Renal cortical epithelial cell (primary cell): ENCODE results near the gene SLC25A38. TPM values are rescaled to one million over a fixed set of nuclear protein-coding genes. Genes with fewer than 3 reads are reported as not detected.
A peak's percentile ranks its signal among the peaks of the same experiment; 100 is the strongest.

Source experiments
- DNase-seq: peaks from one replicate; pipeline ENCODE4 v3.0.0-alpha.2; 2011; ENCODE audit warnings: low read depth
- total RNA-seq: library from RNA; depleted of rRNA; stranded (reverse); fragments of >200 nt; gene quantifications from 2 replicates; pipeline ENCODE4 v1.2.3, GENCODE V29; 2014

SLC25A38 gene
- total RNA-seq, 1 donor from 2014 or later = 19.7 TPM

DNA sequence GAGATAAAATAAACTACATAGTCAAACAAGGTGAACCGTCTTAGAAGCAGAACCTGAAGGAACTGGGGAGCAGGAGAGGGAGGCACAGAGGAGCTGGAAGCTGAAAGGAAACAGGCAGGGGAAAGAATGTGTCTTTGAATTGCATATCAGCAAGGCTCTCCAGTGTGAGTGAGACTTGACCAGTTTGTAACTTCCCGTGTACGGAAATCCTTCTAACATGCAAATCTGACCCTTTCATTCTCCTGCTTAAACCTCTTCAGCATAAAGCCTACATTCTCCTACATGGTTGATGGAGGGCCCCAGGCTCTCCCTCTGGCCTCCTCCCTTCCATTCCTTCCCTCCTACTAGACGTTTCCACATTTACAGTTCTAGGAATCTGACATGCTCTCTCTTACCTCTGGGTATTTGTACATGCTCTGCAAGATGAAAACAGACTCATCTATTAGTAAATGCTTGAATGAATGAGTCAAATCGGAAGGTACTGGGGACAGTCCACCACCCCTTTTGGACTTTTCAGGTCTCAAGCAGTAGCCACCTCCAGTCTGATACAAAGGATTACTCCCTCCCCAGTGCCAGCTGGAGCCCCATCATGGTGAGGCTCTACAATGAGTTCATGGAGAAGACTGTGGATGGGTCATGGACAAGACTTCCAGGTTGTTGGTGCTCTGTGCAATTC is 6.1 kb upstream of the SLC25A38 start:
- no peak for DNase-seq

GRCh38 chr3:39378088-39378487 is 5.1 kb upstream of the SLC25A38 start:
- DNase-seq = peak; percentile 48

DNA sequence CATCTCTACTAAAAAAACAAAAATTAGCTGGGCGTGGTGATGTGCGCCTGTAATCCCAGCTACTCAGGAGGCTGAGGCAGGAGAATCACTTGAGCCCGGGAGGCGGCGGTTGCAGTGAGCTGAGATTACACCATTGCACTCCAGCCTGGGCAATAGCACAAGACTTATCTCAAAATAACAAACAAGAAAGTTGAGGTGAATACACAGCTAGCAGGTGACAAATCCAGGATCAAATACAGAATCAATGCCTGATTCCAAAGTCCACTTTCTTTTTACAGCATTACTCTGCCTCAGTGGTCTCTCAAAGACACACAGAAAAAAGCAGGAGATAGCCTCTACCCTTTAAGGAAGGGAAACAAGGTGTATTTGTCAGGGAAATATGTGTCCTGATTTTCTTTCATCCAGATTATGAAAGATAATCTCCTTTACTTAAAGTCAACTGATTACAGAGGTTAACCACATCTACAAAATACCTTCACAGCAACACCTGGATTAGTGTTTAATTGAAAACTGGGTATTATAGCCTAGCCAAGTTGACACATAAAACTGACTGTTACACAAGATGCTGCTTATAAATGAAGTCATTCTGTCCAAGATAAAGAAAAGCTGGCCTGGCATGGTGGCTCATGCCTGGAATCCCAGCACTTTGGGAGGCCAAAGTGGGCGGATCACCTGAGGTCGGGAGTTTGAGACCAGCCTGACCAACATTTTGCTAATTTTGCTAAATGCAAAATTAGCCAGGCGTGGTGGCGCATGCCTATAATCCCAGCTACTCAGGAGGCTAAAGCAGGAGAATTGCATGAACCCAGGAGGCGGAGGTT is 4.0 kb upstream of the SLC25A38 start:
- DNase-seq = no peak

DNA sequence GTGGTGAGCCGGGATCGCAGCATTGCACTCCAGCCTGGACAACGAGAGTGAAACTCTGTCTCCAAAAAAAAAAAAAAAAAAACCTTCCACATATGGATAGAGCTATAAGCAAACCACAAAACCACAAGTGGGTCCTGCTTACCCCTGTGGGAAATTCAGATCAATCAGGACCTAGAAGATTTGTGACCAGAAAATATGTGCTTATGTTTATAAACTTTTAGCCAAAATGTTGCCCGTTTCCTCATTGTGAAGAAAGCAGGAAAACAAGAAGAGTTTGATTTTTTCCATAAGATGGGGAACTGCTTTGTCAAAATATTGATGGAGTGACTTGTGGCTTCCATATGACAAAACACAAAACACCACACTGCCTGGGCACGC is 3.4 kb upstream of the SLC25A38 start:
- DNase-seq = no peak

GRCh38 chr3:39381432-39381831 is 1.7 kb upstream of the SLC25A38 start:
- no peak for DNase-seq

GRCh38 chr3:39383881-39384664 is 903 bp downstream of the SLC25A38 start:
- peak; percentile 77 for DNase-seq

GRCh38 chr3:39384665-39385000 is 1.5 kb downstream of the SLC25A38 start:
- peak; percentile 2 for DNase-seq

GRCh38 chr3:39385456-39386090 is 2.4 kb downstream of the SLC25A38 start:
- DNase-seq = no peak

DNA sequence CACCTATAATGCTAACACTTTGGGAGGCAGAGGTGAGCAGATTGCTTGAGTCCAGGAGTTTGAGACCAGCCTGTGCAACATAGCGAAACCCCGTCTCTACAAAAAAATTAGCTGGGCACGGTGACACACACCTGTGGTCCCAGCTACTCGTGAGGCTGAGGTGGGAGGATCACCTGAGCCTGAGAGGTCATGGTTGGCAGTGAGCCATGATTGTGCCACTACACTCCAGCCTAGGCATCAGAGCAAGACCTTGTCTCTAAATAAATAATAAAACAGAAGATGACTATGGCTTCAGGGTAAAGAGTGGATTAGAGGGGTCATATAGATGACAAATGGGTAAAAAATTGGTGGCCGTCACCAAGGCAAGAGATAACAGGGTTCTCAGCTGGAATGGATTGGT is 3.1 kb downstream of the SLC25A38 start:
- no peak for DNase-seq

DNA sequence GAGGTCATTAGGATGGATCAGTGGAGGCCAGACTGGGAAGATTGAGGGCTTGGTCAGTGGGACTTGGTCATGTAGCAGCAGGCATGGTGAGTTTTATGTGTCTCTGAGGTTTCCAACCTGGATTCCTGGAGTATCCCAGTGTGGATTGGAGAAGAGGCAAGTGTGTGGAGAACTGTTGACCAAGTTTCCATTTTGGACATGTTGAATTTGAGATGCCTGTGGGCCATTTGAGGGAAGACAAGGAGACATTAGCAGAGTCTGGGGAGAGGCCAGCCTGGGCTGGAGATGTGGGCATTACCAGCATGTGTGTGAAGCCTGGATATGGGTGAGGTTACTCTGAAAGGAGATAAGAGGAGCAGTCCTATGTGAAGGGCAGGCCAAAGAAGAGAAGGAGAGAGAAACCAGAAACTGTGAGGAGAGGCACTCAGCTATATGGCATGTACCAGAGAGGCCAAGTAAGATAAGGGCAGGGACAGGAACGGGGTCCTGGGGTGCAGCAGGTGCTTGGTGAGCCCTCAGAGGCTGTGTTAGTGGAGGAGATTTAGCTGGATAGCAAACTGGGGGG is 4.3 kb downstream of the SLC25A38 start:
- DNase-seq = no peak

- DNase-seq = no peak
Observed at GRCh38 chr3:39388153-39388552, 5.0 kb downstream of the SLC25A38 start.

- no peak for DNase-seq
Observed at GRCh38 chr3:39388741-39389248, 5.6 kb downstream of the SLC25A38 start.

DNA sequence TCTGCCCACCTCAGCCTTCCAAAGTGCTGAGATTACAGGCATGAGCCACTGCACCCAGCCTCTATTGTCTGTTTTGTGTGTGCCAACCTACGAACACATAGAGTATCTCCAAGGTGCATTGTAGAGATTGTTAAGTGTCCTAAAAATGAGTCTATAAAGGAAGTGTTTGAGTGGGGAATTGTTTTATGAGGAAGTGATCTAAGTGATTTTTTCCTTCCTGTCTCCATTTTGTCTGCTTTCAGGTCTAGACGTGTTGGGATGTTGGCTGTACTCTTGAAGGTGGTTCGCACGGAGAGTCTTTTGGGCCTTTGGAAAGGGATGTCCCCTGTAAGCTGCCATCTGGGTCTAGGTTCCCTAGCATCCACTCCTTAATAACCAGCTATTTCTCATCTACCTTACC is 7.0 kb downstream of the SLC25A38 start:
- DNase-seq = no peak

DNA sequence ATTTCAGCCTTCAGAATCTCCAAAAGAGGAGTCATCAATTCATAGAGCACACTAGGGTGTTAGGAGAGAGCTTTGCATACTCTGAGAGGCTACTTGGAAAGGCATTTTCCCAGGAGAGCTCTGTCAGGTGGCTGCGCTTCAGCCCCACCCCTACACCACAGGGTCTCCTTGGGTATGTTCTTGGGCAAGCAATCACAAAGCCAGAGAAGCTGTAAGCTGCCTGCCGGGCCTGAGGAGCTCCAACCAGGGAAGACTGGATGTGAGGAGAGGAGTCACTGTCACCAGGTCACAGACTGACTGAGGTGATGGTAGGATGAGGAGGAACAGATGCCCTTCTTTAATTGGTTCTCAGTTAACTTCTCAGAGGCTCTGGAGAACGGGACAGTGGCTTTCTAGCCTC is 13.5 kb downstream of the SLC25A38 start:
- DNase-seq = no peak

DNA sequence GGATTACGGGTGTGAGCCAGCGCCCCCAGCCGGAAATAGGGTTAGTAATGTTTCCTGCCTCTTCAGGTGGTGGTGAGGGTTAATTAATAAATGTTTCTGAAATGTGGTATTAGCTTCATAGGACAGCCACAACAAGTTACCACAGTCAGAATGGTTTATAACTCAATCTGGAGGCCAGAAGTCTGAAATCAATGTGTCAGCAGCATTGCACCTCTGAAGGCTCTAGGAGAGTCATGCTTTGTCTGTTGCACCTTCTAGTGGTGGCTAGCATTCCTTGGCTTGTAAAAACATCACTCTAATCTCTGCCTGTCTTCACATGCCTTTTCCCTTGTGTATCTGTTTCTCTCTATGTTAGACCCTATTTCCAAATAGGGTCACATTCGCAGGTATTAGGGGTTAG is 15.5 kb downstream of the SLC25A38 start:
- no peak for DNase-seq

DNA sequence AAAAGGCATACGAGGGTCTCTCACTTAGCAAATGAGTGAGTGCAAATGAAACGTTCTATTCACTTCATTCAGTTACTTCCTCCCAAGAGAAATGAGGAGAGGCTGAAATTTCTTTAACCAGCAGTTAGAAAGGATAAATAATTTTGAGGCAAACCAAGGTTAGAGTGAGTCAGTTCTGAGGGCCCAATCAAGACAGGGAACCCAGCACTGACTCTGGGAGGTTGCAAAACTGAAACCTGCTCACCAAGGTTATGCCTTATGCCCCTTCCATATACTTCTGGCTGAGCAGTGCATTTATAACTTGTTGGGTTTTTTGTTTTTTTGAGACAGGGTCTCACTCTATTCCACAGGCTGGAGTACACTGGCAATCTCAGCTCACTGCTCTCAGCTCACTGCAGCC is 18.8 kb downstream of the SLC25A38 start:
- DNase-seq = peak; percentile 22

DNA sequence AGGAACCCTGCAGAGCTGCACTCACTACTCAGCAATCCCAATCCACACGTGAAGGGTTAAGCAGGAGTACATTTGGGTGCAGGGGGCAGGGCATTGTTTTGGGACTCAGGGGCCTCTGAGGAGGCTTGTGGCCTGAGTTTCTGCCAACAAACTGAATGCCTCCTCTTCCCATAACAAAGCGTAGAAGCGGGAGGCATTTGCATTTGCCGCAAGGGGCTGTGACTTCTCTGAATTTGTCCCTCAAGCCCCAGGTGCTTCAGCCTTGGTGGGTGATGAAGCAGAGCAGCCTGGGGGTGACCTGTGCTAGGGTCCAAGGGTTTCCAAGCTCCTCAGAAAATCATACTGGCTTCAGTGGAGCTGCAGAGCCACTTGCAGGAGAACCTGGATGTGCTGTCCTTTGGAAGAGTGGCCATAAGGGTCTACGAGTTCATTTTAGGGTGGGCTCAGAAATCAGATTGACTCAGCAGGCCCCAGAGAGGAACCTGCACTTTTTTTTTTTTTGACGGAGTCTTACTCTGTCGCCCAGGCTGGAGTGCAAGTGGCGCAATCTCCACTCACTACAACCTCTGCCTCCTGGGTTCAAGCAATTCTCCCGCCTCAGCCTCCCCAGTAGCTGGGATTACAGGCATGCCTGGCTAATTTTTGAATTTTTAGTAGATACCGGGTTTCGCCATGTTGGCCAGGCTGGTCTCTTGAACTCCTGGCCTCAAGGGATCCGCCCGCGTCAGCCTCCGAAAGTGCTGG is 21.9 kb downstream of the SLC25A38 start:
- DNase-seq = no peak

DNA sequence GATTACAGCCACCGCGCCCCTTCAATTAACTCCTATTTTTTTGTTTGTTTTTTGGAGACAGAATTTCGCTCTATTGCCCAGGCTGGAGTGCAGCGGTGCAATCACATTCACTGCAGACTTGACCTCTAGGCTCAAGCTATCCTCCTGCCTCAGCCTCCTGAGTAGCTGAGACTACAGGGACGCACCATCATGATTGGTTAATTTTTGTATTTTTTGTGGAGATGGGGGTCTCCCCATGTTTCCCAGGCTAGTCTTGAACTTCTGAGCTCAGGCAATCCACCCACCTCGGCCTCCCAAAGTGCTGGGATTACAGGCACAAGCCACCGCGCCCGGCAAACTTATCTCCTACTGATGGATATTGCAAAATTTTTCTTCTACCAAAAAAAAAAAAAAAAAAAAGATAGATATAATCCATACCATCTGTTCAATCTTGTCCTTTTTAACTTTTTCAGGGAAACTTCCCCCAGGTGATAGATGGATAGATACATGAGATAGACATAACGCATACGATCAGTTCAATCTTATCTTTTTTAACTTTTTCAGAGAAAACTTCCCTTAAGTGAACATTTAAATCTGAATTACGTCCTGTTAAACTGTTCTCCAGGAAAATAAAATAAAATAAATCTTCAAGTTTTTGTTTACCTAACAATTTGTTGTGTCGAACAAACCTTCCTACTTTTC is 22.7 kb downstream of the SLC25A38 start:
- no peak for DNase-seq

DNA sequence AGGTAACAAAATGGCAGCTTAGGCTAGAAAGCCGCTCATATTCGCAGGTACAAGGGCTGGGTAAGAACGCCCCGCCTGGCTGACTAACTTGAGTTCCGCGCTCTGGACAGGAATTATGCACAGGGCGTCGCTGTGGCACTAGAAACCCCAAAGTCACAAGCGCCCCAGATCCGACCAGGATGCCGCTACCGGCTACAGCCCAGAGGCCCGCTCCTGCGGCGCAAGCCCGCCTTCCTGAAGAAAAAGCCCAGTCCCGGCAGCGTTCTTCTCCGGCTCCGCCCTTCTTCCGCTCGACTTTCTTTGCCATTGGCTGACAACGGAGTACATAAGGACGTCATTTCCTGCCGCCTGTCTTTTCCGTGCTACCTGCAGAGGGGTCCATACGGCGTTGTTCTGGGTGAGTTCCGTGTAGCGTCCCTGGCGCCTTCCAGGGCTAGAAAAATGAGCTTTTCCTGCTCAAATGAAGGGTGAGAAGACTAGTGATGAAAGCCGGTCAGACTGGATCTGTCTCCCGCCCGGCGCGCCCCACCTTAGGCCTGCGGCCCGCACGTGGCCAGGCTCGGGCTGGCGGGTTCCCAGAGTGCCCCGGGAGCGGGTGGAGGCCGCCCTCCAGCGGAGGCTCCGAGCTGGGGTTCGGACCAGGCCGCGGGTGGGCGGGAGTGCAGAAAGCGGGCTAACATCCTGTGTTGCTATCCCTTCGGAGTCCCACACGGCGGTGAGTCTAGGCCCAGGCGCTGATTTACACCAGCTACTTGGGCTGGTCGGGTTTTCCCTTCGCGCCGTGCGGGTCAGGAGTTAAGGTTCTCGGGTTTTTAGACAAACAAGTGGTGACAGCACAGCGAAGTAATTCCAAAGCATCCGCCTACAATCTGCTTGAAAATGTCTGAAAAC is 23.4 kb downstream of the SLC25A38 start, which contains the start of gene RPSA:
RPSA (plus strand) TSS at position 353 of the 891 bp plus-strand sequence. CDS start 934 bp downstream, outside the sequence.
- peak; percentile 95 for DNase-seq
